Liver (tissue), 9 donors: ENCODE data around the gene SPC24. TPM values are rescaled to one million over a fixed set of nuclear protein-coding genes. Genes with fewer than 3 reads are reported as not detected.
A peak's percentile ranks its signal among the peaks of the same experiment; 100 is the strongest.

Source experiments
- DNase-seq: peaks from one replicate; pipeline ENCODE4 v3.0.0-alpha.2; 2017; ENCODE audit warnings: low spot score
- H3K27ac ChIP-seq, 2 donors: one replicate each; pipeline ENCODE4 v1.7.0; 2013; ENCODE audit warnings: inconsistent platforms in 2 of 2, low read length in 2 of 2, control low read depth in 1 of 2, low read depth in 1 of 2, mild to moderate bottlenecking in 1 of 2
- H3K27me3 ChIP-seq, 4 donors: one replicate each; pipeline versions ENCODE4 v1.6.1 to v1.7.0; 2013; ENCODE audit warnings: low read length in 3 of 4, inconsistent platforms in 1 of 4, mild to moderate bottlenecking in 1 of 4, moderate library complexity in 1 of 4; ENCODE audit not compliant: control insufficient read depth in 4 of 4, insufficient read depth in 4 of 4
- H3K36me3 ChIP-seq, 4 donors: one replicate each; pipeline versions ENCODE4 v1.6.1 to v1.7.0; 2013; ENCODE audit warnings: low read length in 3 of 4, mild to moderate bottlenecking in 3 of 4, low read depth in 1 of 4, moderate library complexity in 1 of 4; ENCODE audit not compliant: control insufficient read depth in 4 of 4, insufficient read depth in 3 of 4
- H3K4me1 ChIP-seq, 4 donors: one replicate each; pipeline versions ENCODE4 v1.6.1 to v1.7.0; 2013; ENCODE audit warnings: low read length in 3 of 4, mild to moderate bottlenecking in 3 of 4, moderate library complexity in 1 of 4; ENCODE audit not compliant: control insufficient read depth in 4 of 4, insufficient read depth in 4 of 4
- H3K4me3 ChIP-seq, 3 donors: one replicate each; pipeline versions ENCODE4 v1.6.1 to v1.7.0; 2013; ENCODE audit warnings: low read length in 3 of 3, control low read depth in 1 of 3, low read depth in 1 of 3, mild to moderate bottlenecking in 1 of 3
- H3K9ac ChIP-seq, 2 donors: one replicate each; pipeline ENCODE4 v1.7.0; 2013; ENCODE audit warnings: low read length in 2 of 2, mild to moderate bottlenecking in 2 of 2, moderate library complexity in 2 of 2, control low read depth in 1 of 2, low read depth in 1 of 2
- H3K9me3 ChIP-seq, 4 donors: one replicate each; pipeline versions ENCODE4 v1.6.1 to v1.7.0; 2013; ENCODE audit warnings: low read length in 3 of 4; ENCODE audit not compliant: control insufficient read depth in 4 of 4
- ATF3 ChIP-seq: IDR thresholded peaks from 2 replicates; pipeline ENCODE4 v1.6.1; 2016; ENCODE audit warnings: antibody characterized with exemption
- EGR1 ChIP-seq, 2 donors: IDR thresholded peaks; 2 replicates each; pipeline ENCODE4 v1.6.1; 2016 to 2018; ENCODE audit warnings: antibody characterized with exemption in 2 of 2, low read depth in 2 of 2
- FOXA1 ChIP-seq: IDR thresholded peaks from 2 replicates; pipeline ENCODE4 v1.6.1; 2016; ENCODE audit warnings: antibody characterized with exemption
- FOXA2 ChIP-seq: IDR thresholded peaks from 2 replicates; pipeline ENCODE4 v1.6.1; 2016; ENCODE audit warnings: antibody characterized with exemption
- GABPA ChIP-seq, 2 donors: IDR thresholded peaks in 1 of 2; conservative IDR thresholded peaks in 1 of 2; 2 replicates each; pipeline ENCODE4 v1.6.1; 2016; ENCODE audit warnings: antibody characterized with exemption in 2 of 2, mild to moderate bottlenecking in 1 of 2, moderate library complexity in 1 of 2
- HNF4A ChIP-seq, 2 donors: conservative IDR thresholded peaks; 2 replicates each; pipeline ENCODE4 v1.6.1; 2016; ENCODE audit warnings: antibody characterized with exemption in 2 of 2, mild to moderate bottlenecking in 2 of 2
- HNF4G ChIP-seq: IDR thresholded peaks from 2 replicates; pipeline ENCODE4 v1.6.1; 2016; ENCODE audit warnings: antibody characterized with exemption
- JUND ChIP-seq, 2 donors: IDR thresholded peaks; 2 replicates each; pipeline ENCODE4 v1.6.1; 2016; ENCODE audit warnings: antibody characterized with exemption in 2 of 2
- NR2F2 ChIP-seq: IDR thresholded peaks from 2 replicates; pipeline ENCODE4 v1.6.1; 2016; ENCODE audit warnings: antibody characterized with exemption
- RAD21 ChIP-seq, 2 donors: IDR thresholded peaks; 2 replicates each; pipeline ENCODE4 v1.6.1; 2016; ENCODE audit warnings: antibody characterized with exemption in 2 of 2, mild to moderate bottlenecking in 2 of 2
- REST ChIP-seq: IDR thresholded peaks from 2 replicates; pipeline ENCODE4 v1.6.1; 2016; ENCODE audit warnings: antibody characterized with exemption, mild to moderate bottlenecking
- RXRA ChIP-seq, 2 donors: IDR thresholded peaks; 2 replicates each; pipeline ENCODE4 v1.6.1; 2017 to 2018; ENCODE audit warnings: antibody characterized with exemption in 2 of 2, mild to moderate bottlenecking in 1 of 2
- SP1 ChIP-seq: IDR thresholded peaks from 2 replicates; pipeline ENCODE4 v1.6.1; 2018; ENCODE audit warnings: antibody characterized with exemption, mild to moderate bottlenecking
- YY1 ChIP-seq: IDR thresholded peaks from 2 replicates; pipeline ENCODE4 v1.6.1; 2016; ENCODE audit warnings: antibody characterized with exemption, mild to moderate bottlenecking
- ZBTB33 ChIP-seq: IDR thresholded peaks from 2 replicates; pipeline ENCODE4 v1.6.1; 2016; ENCODE audit warnings: antibody characterized with exemption
- WGBS: extraction: QIAGEN DNeasy Blood & Tissue Kit; methylation state at CpG from one replicate; pipeline ENCODE4 v1.1.7; 2013; 5-methylcytosine and 5-hydroxymethylcytosine counted together
- polyA plus RNA-seq, 2 donors: library from polyadenylated mRNA; stranded (reverse) in 1 of 2; unstranded in 1 of 2; fragments of 200-250 nt in 1 of 2; fragments of >200 nt in 1 of 2; fragmentation: Nextera tagmentation in 1 of 2; extraction: Ambion mirVana in 1 of 2; gene quantifications; one replicate each; pipeline versions ENCODE4 v1.2.1 to v1.2.3, GENCODE V29; 2013 to 2015
- total RNA-seq, 2 donors: library from RNA; depleted of rRNA; stranded (reverse); fragments of >200 nt; gene quantifications; one replicate each; pipeline ENCODE4 v1.2.3, GENCODE V29; 2014
- TF ChIP-seq, protein P1 (sequence below): fragments of 150-350 bp; IDR thresholded peaks from 2 replicates; pipeline ENCODE4 v1.5.1; 2017; ENCODE audit warnings: improper control_type of control experiment, low read depth, low read length; ENCODE audit not compliant: missing input control
- TF ChIP-seq, protein P2 (sequence below): IDR thresholded peaks from 2 replicates; pipeline ENCODE4 v1.6.1; 2016; ENCODE audit warnings: antibody characterized with exemption
- donor health status: healthy.
- donor health status: healthy.
- donor health status: healthy.
- donor health status: healthy.
- donor health status: healthy.

Gene SPC24
- total and polyA plus RNA-seq, 4 donors, result 0.42 to 72.5 (median 1.3) TPM

DNA sequence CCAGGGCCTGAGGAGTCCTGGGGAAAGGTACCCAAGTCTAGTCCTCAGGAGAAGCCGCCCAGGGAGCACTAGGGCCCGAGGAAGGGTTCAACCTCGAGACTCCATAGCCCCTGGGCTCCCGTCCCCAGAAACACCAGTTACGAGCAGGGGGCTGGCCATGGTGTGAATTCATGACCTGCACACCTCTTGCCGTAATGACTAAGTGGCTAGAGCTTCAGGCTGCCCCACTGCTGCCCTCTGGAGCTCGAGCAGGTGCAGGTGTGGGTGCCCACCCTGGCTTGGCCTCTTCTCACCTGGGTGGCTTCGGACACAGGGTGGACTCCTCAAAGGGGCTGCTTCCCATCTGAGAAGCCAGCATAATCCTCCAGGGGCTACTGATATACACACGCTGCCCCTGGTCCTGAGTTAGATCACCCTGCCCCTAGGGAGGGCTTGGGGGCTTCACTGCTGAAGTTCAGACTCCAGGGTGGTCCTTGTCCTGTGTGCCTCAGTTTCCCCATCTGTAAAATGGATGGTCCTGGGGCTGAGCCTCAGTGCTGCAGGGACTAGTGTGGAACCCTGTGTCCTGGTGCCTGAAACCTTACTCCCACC is 13.6 kb downstream of the SPC24 start:
- no peak for DNase-seq
- Histone ChIP-seq H3K36me3 (no peaks in the 10 kb centered on the region), H3K4me3 (no peak overlapping the region), H3K27ac (peak overlapping the region; percentile 79 to 95), H3K4me1 (peaks cover 13 to 50% (median 37%) of the 10 kb centered on the region in 4 donors), H3K9ac (no peak overlapping the region), H3K9me3 (no peaks in the 10 kb centered on the region), H3K27me3 (no peaks in the 10 kb centered on the region)
- 86% methylated on average over 9 of the region's 9 CpGs for WGBS
- TF ChIP-seq REST (no peak), EGR1 (IDR thresholded peaks at IDR 0.05; ENCODE audit: low read depth in 2 of 2) (no peak), RXRA (IDR thresholded peaks at IDR 0.05) (no peak), SP1 (no peak), YY1 (no peak), ATF3 (no peak), NR2F2 (no peak), FOXA2 (no peak)
- TF ChIP-seq, protein P1, sequence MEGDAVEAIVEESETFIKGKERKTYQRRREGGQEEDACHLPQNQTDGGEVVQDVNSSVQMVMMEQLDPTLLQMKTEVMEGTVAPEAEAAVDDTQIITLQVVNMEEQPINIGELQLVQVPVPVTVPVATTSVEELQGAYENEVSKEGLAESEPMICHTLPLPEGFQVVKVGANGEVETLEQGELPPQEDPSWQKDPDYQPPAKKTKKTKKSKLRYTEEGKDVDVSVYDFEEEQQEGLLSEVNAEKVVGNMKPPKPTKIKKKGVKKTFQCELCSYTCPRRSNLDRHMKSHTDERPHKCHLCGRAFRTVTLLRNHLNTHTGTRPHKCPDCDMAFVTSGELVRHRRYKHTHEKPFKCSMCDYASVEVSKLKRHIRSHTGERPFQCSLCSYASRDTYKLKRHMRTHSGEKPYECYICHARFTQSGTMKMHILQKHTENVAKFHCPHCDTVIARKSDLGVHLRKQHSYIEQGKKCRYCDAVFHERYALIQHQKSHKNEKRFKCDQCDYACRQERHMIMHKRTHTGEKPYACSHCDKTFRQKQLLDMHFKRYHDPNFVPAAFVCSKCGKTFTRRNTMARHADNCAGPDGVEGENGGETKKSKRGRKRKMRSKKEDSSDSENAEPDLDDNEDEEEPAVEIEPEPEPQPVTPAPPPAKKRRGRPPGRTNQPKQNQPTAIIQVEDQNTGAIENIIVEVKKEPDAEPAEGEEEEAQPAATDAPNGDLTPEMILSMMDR, result no peak
- TF ChIP-seq, protein P2, sequence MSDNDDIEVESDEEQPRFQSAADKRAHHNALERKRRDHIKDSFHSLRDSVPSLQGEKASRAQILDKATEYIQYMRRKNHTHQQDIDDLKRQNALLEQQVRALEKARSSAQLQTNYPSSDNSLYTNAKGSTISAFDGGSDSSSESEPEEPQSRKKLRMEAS, result no peak

GRCh38 chr19:11140896-11141295 is 14.7 kb downstream of the SPC24 start:
- H3K9ac ChIP-seq, result no peak overlapping the region
- H3K4me3 ChIP-seq, result no peak overlapping the region
- H3K36me3 ChIP-seq, result no peaks in the 10 kb centered on the region
- no peaks in the 10 kb centered on the region for H3K27me3 ChIP-seq
- H3K4me1 ChIP-seq, result peaks cover 13 to 50% (median 37%) of the 10 kb centered on the region in 4 donors
- WGBS, result 93% methylated on average over 9 of the region's 9 CpGs
- no peak for DNase-seq
- no peak overlapping the region for H3K27ac ChIP-seq
- no peaks in the 10 kb centered on the region for H3K9me3 ChIP-seq
- TF ChIP-seq NR2F2, result no peak
- TF ChIP-seq HNF4A (conservative IDR thresholded peaks at IDR 0.05), result no peak
- no peak for TF ChIP-seq FOXA2
- no peak for TF ChIP-seq JUND (IDR thresholded peaks at IDR 0.05)
- TF ChIP-seq REST, result no peak
- TF ChIP-seq, protein P1, result no peak
- no peak for TF ChIP-seq FOXA1
- TF ChIP-seq SP1, result no peak
- TF ChIP-seq RXRA (IDR thresholded peaks at IDR 0.05), result no peak
- no peak for TF ChIP-seq ZBTB33
- no peak for TF ChIP-seq YY1
- TF ChIP-seq RAD21 (IDR thresholded peaks at IDR 0.05), result no peak
- no peak for TF ChIP-seq EGR1 (IDR thresholded peaks at IDR 0.05; ENCODE audit: low read depth in 2 of 2)
- no peak for TF ChIP-seq GABPA (IDR thresholded peaks at IDR 0.05 in 1 of 2, conservative IDR thresholded peaks at IDR 0.05 in 1 of 2)
- TF ChIP-seq HNF4G, result no peak
